ENCODE results near the gene CATSPERZ.

CATSPERZ gene

DNA sequence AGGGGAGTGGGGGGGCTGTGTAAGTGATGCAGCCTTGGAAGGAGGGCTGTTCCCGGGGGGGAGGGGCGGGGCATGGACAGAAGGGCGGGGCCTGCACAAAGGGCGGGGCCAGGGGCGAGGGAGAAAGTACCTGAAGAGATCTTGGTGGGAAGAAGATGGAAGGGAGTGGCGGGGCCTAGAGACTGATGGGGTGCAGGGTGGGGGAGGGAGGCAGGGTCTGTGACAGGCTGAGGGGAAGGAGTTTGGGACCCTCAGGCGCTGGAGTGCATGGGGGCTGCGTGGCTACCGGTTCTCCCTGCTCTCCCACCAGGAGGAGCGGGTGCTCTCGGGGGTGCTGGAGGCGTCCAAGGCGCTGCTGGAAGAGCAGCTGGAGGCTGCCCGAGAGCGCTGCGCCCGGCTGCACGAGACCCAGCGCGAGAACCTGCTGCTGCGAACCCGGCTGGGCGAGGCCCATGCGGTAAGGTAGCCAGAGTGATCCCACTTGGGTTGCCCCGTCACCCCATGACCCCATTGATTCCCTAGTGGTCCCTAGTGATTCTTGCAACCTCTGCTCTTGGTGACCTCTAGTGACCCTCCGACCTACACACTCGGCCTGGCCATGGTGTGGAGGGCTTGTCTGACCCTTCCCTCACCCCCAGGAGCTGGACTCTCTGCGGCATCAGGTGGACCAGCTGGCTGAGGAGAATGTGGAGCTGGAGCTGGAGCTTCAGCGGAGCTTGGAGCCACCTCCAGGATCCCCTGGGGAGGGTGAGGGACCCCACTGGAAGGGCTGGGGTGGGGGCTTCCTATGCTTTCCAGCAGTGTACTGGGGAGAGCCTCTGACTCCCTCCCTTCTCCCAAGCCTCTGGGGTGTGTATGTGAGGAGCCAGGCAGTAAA is 42.9 kb downstream of the CATSPERZ start:
- DNase-seq, result peak; percentile 13

DNA sequence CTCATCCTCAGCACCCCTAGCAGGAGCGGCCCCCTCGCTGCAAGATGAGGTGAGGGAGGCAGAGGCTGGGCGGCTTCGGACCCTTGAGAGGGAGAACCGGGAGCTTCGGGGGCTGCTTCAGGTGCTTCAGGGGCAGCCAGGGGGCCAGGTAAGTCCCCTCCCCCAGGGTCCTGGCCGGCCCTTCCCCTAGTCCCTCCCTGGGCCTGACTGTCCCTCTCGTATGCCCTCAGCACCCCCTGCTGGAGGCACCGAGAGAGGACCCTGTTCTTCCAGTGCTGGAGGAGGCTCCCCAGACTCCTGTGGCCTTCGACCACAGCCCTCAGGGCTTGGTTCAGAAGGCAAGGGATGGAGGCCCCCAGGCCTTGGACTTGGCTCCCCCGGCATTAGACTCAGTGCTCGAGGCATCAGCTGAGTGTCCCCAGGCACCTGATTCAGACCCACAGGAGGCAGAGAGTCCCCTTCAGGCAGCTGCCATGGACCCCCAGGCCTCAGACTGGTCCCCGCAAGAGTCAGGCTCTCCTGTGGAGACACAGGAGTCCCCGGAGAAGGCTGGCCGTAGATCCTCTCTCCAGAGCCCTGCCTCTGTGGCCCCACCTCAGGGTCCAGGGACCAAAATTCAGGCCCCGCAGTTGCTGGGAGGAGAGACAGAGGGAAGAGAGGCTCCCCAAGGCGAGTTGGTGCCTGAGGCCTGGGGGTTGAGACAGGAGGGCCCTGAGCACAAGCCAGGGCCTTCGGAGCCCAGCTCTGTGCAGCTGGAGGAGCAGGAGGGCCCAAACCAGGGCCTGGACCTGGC is 43.8 kb downstream of the CATSPERZ start:
- peak; percentile 24 for DNase-seq

DNA sequence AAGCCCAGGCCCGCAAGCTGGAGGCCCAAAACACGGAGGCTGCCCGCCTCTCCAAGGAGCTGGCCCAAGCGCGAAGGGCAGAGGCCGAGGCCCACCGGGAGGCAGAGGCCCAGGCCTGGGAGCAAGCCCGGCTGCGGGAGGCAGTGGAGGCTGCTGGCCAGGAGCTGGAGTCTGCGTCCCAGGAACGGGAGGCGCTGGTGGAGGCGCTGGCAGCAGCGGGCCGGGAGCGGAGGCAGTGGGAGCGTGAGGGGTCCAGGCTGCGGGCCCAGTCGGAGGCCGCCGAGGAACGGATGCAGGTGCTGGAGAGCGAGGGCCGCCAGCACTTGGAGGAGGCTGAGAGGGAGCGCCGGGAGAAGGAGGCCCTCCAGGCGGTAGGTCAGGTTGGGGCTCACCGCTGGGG is 44.6 kb downstream of the CATSPERZ start:
- no peak for DNase-seq

DNA sequence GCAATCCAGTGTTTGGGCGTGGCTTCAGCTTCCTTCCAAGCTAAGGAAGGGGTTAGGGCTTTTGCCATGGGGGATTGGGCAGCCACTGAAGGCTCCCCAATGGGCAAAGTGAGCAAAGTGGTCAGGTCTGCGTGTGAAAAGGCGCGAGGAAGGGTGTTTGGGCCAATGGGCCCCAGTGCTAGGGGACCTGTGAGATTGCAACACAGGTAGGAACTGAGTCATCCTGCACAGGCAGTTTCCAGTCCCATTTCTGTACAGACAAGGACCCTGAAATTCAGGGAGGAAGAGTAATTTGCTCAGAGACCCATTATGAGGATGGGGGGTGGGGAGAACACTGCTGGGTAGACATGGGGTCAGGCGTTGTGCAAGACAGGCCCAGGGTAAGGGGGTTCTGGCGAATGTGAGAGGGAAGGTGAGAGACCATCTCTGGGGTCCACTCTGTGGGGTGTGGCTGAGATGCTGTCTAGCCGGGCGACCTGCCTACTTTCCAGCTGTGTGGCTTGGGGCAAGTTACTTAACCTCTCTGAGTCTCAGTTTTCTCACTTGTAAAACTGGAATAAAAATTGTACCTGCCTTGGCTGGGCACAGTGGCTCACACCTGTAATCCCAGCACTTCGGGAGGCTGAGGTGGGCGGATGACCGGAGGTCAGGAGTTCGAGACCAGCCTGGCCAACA is 47.2 kb downstream of the CATSPERZ start:
- no peak for DNase-seq

DNA sequence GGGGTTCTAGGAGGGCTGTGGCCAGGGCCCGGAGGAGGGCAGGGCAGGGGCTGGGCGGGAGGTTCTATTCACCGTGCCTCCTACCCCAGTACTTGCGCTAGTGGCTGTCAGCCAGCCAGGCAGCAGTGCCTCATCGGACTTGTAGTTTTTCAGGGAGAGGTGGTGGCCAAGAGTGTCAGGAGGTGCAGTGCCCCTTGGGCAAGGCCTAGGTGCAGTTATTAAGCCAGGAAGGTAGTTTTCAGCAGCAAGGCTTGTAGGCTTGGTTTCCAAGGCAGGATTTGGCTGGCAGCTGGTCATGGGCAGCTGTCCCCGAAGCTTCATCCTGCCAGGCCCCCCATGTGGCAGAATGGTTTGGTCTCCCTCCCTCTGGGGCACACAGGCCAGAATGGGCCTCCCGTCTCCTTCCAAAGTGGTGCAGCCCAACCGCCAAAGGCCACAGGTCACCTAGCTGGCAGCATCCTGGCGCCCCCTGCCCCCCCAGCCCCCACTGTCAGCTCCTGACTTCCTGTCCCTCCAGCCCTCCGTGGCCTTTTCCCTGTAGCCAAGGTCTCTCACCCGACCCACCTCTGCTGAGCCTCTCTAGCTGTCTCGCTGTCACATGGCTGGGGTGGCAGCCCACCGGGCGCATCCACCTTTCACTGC is 48.3 kb downstream of the CATSPERZ start:
- DNase-seq, result no peak

DNA sequence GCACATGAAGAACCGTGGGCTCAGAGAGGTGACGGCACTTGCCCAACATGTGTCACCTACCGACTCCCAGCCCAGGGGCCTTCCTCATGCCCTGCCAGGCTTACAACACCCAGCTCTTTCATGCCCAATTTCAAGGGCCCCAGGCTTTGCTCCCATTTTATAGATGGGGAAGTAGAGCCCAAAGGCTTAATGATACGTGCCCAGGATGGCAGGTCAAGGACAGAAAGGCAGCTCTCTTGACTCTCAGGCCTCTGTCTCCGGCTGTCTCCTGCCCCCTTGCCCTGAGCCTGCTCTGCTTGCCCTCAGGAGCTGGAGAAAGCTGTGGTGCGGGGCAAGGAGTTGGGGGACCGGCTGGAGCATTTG is 48.8 kb downstream of the CATSPERZ start:
- DNase-seq, result no peak

DNA sequence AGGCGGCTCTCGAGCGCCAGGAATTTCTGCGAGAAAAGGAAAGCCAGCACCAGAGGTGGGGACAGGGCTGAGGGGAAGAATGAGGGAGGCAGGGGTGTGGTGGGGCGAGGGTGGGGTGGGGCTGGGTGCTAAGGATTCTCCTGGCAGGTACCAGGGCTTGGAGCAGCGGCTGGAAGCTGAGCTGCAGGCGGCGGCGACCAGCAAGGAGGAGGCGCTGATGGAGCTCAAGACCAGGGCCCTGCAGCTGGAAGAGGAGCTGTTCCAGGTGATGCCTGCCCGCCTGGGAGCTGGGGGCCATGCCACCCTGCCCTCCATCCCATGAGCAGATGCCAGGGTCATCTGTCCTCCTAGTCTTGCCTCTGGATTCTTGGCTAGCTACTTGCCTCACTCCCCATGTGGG is 49.2 kb downstream of the CATSPERZ start:
- DNase-seq, result no peak

DNA sequence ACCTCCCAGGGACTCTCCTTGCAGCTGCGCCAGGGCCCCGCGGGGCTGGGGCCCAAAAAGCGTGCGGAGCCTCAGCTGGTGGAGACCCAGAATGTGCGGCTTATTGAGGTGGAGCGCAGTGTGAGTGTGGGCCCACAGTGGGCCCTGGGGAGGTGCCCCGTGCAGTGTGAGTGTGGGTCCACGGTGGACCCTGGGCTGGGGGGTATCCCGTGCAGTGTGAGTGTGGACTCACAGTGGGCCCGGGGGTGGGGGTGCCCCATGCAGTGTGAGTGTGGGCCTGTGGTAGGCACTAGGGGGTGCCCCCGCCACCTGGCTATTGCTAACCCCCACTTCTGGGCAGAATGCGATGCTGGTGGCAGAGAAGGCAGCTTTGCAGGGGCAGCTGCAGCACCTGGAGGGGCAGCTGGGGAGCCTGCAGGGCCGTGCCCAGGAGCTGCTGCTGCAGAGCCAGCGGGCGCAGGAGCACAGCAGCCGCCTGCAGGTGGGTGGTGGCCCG is 51.0 kb downstream of the CATSPERZ start:
- DNase-seq, result no peak

DNA sequence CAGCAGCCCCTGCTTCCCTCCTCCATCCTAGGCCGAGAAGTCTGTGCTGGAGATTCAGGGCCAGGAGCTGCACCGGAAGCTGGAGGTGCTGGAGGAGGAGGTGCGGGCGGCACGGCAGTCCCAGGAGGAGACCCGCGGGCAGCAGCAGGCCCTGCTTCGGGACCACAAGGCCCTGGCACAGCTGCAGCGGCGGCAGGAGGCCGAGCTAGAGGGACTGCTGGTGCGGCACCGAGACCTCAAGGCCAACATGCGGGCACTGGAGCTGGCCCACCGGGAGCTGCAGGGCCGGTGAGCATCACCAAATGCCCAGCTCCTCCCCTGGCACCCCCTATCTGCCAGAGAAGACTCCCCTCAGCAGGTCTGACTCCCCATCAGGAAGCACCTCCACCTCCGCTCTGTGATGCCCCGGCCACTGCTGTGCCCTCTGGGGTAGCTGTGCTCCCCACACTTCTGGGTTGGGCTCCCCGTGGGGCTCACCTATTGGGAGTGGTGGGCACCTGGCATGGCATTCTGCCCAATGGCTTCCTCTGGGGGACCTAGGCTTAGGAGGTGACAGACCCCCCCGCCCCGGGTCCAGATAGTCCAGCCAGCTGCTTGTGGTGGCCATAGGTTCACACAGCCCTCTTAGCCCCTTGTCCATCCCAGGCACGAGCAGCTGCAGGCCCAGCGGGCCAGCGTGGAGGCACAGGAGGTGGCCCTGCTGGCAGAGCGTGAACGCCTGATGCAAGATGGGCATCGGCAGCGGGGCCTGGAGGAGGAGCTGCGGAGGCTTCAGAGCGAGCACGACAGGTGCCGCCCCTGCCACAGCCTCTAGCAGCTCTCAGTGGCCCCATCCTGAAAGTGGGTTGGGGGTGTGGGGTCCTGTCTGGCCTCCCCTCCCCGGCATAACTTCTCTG is 52.2 kb downstream of the CATSPERZ start:
- DNase-seq, result no peak

DNA sequence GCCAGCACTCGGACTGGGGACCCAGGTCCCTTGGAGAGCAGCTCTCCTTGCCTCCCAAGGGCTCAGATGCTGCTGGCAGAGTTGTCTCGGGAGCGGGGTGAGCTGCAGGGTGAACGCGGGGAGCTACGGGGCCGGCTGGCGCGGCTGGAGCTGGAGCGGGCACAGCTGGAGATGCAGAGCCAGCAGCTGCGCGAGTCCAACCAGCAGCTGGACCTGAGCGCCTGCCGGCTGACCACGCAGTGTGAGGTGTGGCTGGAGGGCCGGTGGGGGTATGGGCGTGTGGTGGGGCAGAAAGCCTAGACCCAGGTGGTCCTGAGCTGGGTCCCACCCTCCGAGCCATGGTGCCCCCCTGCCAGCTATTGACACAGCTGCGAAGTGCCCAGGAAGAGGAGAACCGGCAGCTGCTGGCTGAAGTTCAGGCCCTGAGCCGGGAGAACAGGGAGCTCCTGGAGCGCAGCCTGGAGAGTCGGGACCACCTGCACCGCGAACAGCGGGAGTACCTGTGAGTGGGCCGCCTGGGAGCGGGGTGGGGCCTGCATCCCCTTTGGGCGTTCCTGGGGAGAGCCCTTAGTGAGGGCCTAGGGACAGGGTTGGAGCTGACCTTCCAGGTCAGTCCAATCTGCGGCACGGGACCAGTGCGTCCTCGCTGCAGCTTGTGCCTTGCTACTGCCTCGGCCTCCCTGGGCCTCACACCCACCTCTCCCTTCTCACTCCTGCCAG is 53.0 kb downstream of the CATSPERZ start:
- no peak for DNase-seq

DNA sequence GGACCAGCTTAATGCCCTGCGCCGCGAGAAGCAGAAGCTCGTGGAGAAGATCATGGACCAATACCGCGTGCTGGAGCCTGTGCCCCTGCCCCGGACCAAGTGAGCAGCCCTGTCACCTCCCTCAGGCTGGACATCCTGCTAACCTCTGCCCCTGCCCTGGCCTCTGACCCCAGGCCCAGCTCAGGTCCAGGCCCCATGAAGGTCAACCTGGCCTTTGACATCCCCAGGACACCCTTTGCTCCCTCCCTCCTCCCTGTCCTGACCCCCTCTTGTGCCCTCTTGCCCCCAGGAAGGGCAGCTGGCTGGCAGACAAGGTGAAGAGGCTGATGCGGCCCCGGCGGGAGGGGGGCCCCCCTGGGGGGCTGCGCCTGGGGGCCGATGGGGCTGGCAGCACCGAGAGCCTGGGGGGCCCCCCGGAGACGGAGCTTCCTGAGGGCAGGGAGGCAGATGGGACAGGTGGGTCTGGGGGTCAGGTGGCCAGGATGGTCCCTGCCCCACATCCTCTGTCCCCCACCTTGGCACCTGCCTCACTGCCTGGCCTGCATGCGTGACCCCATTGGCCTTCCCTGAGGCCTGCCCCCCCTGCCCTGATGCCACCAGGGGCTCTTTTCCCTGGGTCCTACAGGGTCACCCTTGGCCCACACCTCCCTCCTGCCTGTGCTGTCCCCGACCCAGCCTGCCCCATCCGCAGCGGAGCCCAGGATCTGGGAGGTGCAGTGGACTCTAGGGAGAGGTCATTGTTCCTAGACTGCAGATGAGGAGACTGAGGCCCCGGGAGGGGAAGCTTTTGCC is 53.8 kb downstream of the CATSPERZ start:
- no peak for DNase-seq
